Astrocyte (in vitro differentiated cells and primary cell): ENCODE data around the gene CDHR2.

Source experiments
- EZH2 ChIP-seq: IDR thresholded peaks from 2 replicates; pipeline ENCODE4 v1.6.1; 2012; ENCODE audit warnings: mild to moderate bottlenecking, low read length, inconsistent platforms; ENCODE audit not compliant: insufficient read depth
- TF ChIP-seq, protein P1 (sequence below): IDR thresholded peaks from 2 replicates; pipeline ENCODE4 v1.5.1; 2011; ENCODE audit warnings: low read depth, mild to moderate bottlenecking, inconsistent platforms, low read length, moderate library complexity; ENCODE audit not compliant: insufficient read depth

DNA sequence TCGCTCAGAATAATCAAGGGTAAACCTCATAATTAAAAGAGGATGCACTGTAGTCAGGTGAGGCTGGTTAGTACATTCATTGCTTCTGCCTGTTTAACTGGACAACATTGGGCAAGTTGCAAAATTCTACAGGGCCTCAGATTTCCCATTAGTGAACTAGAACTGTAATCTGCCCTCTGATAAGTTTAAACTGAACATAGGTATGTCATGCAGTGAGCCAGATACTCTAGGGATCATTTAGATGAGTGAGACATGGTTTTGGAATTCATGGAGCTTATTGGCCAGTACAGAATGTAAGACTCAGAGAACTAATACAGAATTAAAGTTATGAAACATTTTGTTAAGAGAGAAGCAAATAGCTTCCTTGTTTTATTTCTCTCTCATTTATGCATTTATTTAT, 47.8 kb upstream of the CDHR2 start:
- TF ChIP-seq, protein P1, sequence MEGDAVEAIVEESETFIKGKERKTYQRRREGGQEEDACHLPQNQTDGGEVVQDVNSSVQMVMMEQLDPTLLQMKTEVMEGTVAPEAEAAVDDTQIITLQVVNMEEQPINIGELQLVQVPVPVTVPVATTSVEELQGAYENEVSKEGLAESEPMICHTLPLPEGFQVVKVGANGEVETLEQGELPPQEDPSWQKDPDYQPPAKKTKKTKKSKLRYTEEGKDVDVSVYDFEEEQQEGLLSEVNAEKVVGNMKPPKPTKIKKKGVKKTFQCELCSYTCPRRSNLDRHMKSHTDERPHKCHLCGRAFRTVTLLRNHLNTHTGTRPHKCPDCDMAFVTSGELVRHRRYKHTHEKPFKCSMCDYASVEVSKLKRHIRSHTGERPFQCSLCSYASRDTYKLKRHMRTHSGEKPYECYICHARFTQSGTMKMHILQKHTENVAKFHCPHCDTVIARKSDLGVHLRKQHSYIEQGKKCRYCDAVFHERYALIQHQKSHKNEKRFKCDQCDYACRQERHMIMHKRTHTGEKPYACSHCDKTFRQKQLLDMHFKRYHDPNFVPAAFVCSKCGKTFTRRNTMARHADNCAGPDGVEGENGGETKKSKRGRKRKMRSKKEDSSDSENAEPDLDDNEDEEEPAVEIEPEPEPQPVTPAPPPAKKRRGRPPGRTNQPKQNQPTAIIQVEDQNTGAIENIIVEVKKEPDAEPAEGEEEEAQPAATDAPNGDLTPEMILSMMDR, result no peak
- TF ChIP-seq EZH2, result no peak
